Upper lobe of left lung (tissue), 6 donors: ENCODE measurements around the gene MVB12B. TPM values are rescaled to one million over a fixed set of nuclear protein-coding genes. Genes with fewer than 3 reads are reported as not detected.

Experiments used
- ATAC-seq, 2 donors: fragments of 200-7000 bp; cut with Tn5 transposase; one replicate each; pipeline ENCODE4 v1.9.1; 2022; ENCODE audit warnings: mild to moderate bottlenecking in 2 of 2, moderate library complexity in 2 of 2; ENCODE audit not compliant: low FRiP score in 2 of 2
- DNase-seq, 2 donors: peaks; one replicate each; pipeline ENCODE4 v3.0.0-alpha.2; 2019 to 2020
- H3K27ac ChIP-seq, 4 donors: fragments of 200-600 bp; sonication (generic); one replicate each; pipeline ENCODE4 v1.5.1; 2016 to 2019
- H3K27me3 ChIP-seq, 4 donors: fragments of 200-600 bp; sonication (generic); one replicate each; pipeline ENCODE4 v1.5.1; 2017 to 2019
- H3K36me3 ChIP-seq, 4 donors: fragments of 200-600 bp; sonication (generic); one replicate each; pipeline ENCODE4 v1.5.1; 2016 to 2019
- H3K4me1 ChIP-seq, 4 donors: fragments of 200-600 bp; sonication (generic); one replicate each; pipeline ENCODE4 v1.5.1; 2018 to 2019
- H3K4me3 ChIP-seq, 4 donors: fragments of 200-600 bp; sonication (generic); one replicate each; pipeline ENCODE4 v1.5.1; 2017 to 2019; ENCODE audit warnings: mild to moderate bottlenecking in 2 of 4, moderate library complexity in 1 of 4
- H3K9me3 ChIP-seq, 4 donors: fragments of 200-600 bp; sonication (generic); one replicate each; pipeline ENCODE4 v1.5.1; 2018 to 2019
- CTCF ChIP-seq, 6 experiments: fragments of 450-650 bp in 4 of 6; fragments of 200-600 bp in 2 of 6; sonication (generic) in 2 of 6; IDR thresholded peaks; one replicate each; pipeline ENCODE4 v1.5.1; 2016 to 2019; ENCODE audit warnings: antibody characterized with exemption in 6 of 6
- EP300 ChIP-seq, 4 donors: sonication (generic); formaldehyde crosslinking; IDR thresholded peaks; one replicate each; pipeline ENCODE4 v1.5.1; 2017; ENCODE audit warnings: antibody characterized with exemption in 4 of 4, control low read depth in 2 of 4
- POLR2A ChIP-seq, 4 donors: fragments of 450-650 bp; IDR thresholded peaks; one replicate each; pipeline ENCODE4 v1.5.1; 2016 to 2017; ENCODE audit warnings: antibody characterized with exemption in 4 of 4, mild to moderate bottlenecking in 2 of 4
- POLR2AphosphoS5 ChIP-seq, 2 donors: sonication (generic); formaldehyde crosslinking; IDR thresholded peaks; one replicate each; pipeline ENCODE4 v1.5.1; 2017; ENCODE audit warnings: antibody characterized with exemption in 2 of 2
- WGBS, 2 donors: methylation state at CpG; one replicate each; pipeline ENCODE4 v1.1.5; 2017 to 2018; 5-methylcytosine and 5-hydroxymethylcytosine counted together
- total RNA-seq, 6 donors: library from RNA; depleted of rRNA in 4 of 6; stranded (reverse); fragments of >200 nt in 4 of 6; gene quantifications; one replicate each; pipeline versions ENCODE4 v1.1.0 to v1.2.1, GENCODE V29; 2016 to 2021
- donor health status: DM: no; HTN: no; CAD: no; lungs with moderate emphysema.
- donor health status: DM: no; HTN: yes; CAD: no; lungs with severe emphysema.

MVB12B gene
- total RNA-seq, 6 donors from 2014 or later = 36.7 to 60.7 (median 41.0) TPM

GRCh38 chr9:126383406-126384046 lies 56.9 kb downstream of the MVB12B start:
- Histone ChIP-seq H3K36me3 (peaks cover 0 to 21% (median 6%) of the 10 kb centered on the region in 4 donors), H3K27ac (no peak overlapping the region), H3K27me3 (no peaks in the 10 kb centered on the region), H3K4me3 (no peak overlapping the region), H3K4me1 (peaks cover 12 to 29% (median 21%) of the 10 kb centered on the region in 4 donors), H3K9me3 (no peaks in the 10 kb centered on the region)
- DNase-seq = no peak
- WGBS, 2 donors = 60 to 79% methylated on average over 3 of the region's 3 CpGs
- no peak for ATAC-seq
- TF ChIP-seq EP300 (IDR thresholded peaks at IDR 0.05) (no peak), CTCF (IDR thresholded peaks at IDR 0.05) (no peak), POLR2A (IDR thresholded peaks at IDR 0.05) (no peak), POLR2AphosphoS5 (IDR thresholded peaks at IDR 0.05) (no peak)

GRCh38 chr9:126384926-126385325 lies 58.3 kb downstream of the MVB12B start:
- DNase-seq (no peak), ATAC-seq (no peak)
- WGBS, 2 donors = 89 to 98% methylated on average over 7 of the region's 7 CpGs
- Histone ChIP-seq H3K4me3 (no peak overlapping the region), H3K27me3 (no peaks in the 10 kb centered on the region), H3K36me3 (peaks cover 0 to 21% (median 6%) of the 10 kb centered on the region in 4 donors), H3K9me3 (no peaks in the 10 kb centered on the region), H3K27ac (no peak overlapping the region), H3K4me1 (peaks cover 24 to 32% (median 28%) of the 10 kb centered on the region in 4 donors)
- no peak for TF ChIP-seq CTCF (IDR thresholded peaks at IDR 0.05)
- no peak for TF ChIP-seq EP300 (IDR thresholded peaks at IDR 0.05)

GRCh38 chr9:126386088-126386487 lies 59.5 kb downstream of the MVB12B start:
- peaks cover 0 to 21% (median 6%) of the 10 kb centered on the region in 4 donors for H3K36me3 ChIP-seq
- peaks cover 25 to 44% (median 34%) of the 10 kb centered on the region in 4 donors for H3K4me1 ChIP-seq
- no peak overlapping the region for H3K4me3 ChIP-seq
- DNase-seq (peak in 1 of 2 donors; percentile 42), ATAC-seq (peak; percentile 23 to 42)
- TF ChIP-seq POLR2AphosphoS5 (IDR thresholded peaks at IDR 0.05) (no peak), EP300 (IDR thresholded peaks at IDR 0.05) (no peak), CTCF (IDR thresholded peaks at IDR 0.05) (peak in 2 of 6 experiments; percentile 30 to 36), POLR2A (IDR thresholded peaks at IDR 0.05) (no peak)
- no peaks in the 10 kb centered on the region for H3K9me3 ChIP-seq
- no peaks in the 10 kb centered on the region for H3K27me3 ChIP-seq
- 50 to 58% methylated on average over 1 to 5 of the region's 5 CpGs for WGBS, 2 donors
- peak overlapping the region in 2 of 4 donors; percentile 61 to 70 for H3K27ac ChIP-seq

- TF ChIP-seq POLR2AphosphoS5 (IDR thresholded peaks at IDR 0.05) (no peak), CTCF (IDR thresholded peaks at IDR 0.05) (no peak), EP300 (IDR thresholded peaks at IDR 0.05) (no peak)
- WGBS, 2 donors = 38 to 56% methylated on average over 6 of the region's 6 CpGs
- Histone ChIP-seq H3K36me3 (peaks cover 0 to 21% (median 6%) of the 10 kb centered on the region in 4 donors), H3K4me3 (no peak overlapping the region), H3K27ac (peak overlapping the region in 3 of 4 donors; percentile 36 to 70 (median 61)), H3K4me1 (peaks cover 25 to 50% (median 41%) of the 10 kb centered on the region in 4 donors), H3K9me3 (no peaks in the 10 kb centered on the region), H3K27me3 (no peaks in the 10 kb centered on the region)
- ATAC-seq (no peak), DNase-seq (no peak)
Measured at GRCh38 chr9:126386776-126387175, 60.1 kb downstream of the MVB12B start.
